M059J (cell line): ENCODE measurements around the gene PGBD1. TPM values are rescaled to one million over a fixed set of nuclear protein-coding genes. Genes with fewer than 3 reads are reported as not detected.

Experiments used
- DNase-seq: peaks from one replicate; pipeline ENCODE4 v3.0.0-alpha.2; 2012; ENCODE audit warnings: low read depth
- total RNA-seq: library from RNA; depleted of rRNA; stranded (reverse); fragments of >200 nt; shearing (Covaris generic); gene quantifications from 2 replicates; pipeline ENCODE4 v1.2.3, GENCODE V29; 2014; rRNA removed

The PGBD1 gene
- total RNA-seq, 1 experiment from 2014 or later: 10.5 TPM

GRCh38 chr6:28335564-28336283, 54.4 kb downstream of the PGBD1 start, which contains the start of gene ZSCAN31:
Gene ZSCAN31 (minus strand): TSS chr6:28336148. CDS start chr6:28329683, 6,465 bp downstream.
- peak; percentile 99 for DNase-seq

DNA sequence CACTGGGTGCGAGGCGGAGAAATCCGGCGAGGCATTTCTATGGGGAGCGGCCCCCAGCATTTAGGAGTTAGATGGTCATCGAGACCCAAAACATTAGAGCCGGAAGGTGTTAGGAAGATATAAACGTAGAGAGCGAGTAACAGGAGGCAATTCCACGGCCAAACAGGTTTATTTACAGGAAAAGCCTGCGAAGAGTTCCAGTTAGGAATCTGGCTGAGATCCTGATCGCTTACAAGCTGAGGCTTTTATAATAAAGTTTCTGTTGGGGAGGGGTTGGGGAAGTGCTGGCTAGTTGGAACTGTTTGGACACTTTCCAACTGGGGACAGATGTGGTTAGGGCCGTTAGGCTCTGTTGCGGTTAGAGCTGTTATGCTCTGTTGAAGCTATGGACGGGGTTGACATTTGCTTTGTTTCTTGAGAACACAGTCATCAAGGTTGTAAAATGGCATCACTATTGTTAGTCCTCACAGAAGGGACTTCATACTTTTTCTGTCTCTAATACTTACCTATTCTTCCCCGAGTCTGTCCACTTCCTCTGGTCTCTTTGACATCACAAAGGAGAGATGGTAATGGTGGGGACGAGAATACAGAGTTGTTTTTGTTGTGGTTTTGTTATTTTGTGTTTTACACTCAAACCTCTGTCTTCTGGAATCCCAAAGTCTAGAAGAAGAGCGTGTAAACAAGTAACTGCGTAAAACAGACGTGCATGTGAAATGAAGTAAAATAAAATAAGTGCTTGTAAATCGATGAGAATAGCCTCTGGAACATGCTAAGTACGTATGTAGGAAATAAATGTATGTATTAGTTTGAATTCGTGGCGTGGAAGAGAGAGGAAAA, 55.1 kb downstream of the PGBD1 start:
- peak; percentile 83 for DNase-seq

GRCh38 chr6:28337121-28337520, 55.7 kb downstream of the PGBD1 start:
- DNase-seq: no peak

DNA sequence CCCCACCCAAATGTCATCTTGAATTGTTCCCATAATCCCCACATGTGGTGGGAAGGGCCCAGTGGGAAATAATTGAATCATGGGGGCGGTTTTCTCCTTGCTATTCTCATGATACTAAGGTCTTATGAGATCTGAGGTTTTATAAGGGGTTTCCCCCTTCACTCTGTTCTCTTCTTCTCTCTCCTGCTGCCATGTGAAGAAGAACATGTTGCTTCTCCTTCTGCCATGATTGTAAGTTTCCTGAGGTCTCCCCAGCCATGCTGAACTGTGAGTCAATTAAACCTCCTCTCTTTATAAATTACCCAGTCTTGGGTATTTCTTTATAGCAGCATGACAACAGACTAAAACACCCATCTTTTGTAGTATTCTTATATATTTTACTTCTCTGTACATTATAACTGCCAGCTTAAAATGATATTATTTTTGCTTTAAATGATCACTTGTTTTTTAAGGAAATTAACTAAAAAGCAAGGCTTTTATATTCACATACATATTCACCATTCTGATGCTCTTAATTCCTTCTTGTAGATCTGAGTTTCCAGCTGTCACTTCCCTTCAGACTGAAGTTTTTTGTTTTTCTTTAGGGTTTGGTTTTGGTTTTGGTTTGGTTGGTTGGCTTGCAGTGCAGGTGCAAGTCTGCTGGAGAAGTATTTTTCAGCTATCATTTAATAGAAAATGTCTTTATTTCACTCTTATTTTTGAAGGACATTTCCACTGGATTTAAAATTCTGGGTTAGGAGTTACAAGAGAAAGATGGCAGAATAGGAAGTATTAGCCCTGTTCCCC, 59.1 kb downstream of the PGBD1 start:
- DNase-seq: no peak

DNA sequence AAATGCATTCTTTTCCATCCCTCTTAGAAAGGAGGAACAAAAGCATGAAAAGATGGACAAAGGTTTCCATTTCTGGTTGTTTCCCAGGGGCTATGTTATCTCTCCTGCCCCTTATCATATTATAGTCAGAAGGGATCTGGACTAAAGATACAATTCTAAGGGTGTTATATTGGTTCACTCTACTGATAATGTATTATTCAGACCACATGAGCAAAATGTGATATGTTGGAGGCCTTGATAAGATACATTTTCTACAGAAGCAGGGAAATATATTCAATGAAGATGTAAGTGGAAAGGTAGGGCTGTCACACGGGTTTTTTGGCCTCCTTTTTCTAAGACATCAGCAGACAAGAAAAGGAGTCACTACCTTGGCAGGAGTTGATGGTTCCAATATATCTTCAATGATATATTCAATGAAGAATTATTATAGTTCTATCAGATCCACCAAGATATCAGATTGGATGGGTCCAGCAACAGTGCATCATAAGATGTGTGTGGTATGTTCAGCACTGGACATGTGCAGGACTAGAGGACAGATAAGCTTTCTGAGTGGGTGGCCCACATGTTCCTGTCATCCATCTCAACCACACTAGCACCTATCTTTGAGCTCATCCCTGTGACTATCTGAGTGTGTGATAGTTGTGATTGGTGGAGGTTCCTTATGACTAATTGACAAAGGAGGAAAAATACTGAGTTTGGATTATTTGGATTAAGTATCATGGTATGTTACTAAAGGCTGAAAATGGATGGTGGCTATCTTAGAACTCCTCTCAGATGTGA, 62.7 kb downstream of the PGBD1 start:
- no peak for DNase-seq

DNA sequence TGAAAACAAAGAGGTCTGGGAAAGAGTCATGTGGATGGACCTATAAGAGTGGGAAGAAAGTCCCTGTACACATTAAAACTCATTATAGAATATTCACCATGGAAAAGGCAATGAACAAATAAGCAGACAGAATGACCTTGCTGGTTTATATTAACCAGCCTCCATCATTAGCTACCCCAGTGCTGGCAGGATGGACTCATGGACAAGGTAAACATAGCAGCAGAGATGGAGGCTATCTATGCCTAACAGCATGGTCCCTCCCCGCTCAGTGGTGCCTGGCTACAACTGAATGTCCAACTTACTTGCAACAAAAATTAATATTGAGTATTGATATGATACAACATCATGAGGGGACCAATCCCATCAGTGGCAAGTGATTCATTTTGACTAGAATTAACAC, 63.8 kb downstream of the PGBD1 start:
- DNase-seq: no peak

- no peak for DNase-seq
These were observed 65.7 kb downstream of the PGBD1 start for GRCh38 chr6:28347119-28347518.

GRCh38 chr6:28349344-28349891, 68.0 kb downstream of the PGBD1 start:
- DNase-seq: no peak

- peak; percentile 89 for DNase-seq
These were observed 68.7 kb downstream of the PGBD1 start, which contains the start of gene ZKSCAN3 for GRCh38 chr6:28349892-28350737. Gene ZKSCAN3 (plus strand): TSS chr6:28349947. CDS start chr6:28359587, 9,640 bp downstream.

GRCh38 chr6:28351087-28351486, 69.7 kb downstream of the PGBD1 start:
- DNase-seq: peak; percentile 13

DNA sequence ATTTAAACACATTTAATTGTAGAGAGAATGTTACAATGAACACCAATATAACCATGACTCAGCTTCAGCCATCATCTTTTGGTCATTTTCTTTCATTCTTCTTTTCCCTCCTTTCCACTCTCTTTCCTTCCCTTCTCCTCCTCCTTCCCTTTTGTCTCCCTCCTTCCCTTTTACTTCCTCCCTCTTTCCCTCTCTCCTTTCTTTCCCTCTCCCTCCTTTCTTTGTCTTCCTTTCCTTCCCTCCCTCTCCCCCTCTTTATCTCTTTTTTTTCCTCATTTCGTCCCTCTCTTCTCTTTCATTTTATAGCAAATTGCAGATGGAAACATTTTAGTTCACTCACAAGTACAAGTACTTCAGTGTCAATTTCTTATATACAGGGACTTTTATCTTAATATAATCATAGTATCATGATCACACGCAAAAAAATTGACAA, 70.1 kb downstream of the PGBD1 start:
- DNase-seq: no peak

Other genes with a start within 250 kb of the PGBD1 start
- gene ZNF165, start 201.0 kb upstream of the PGBD1 start, total RNA-seq: 0.89 and 1.6 TPM in 2 replicates
- gene ZSCAN16, start 157.0 kb upstream of the PGBD1 start, total RNA-seq: 1.9 and 7.8 TPM in 2 replicates
- gene ZKSCAN8, start 139.7 kb upstream of the PGBD1 start, total RNA-seq: 16.4 and 20.6 TPM in 2 replicates
- 18.1 and 26.9 TPM in 2 replicates for gene ZSCAN9, start 56.3 kb upstream of the PGBD1 start, total RNA-seq
- gene ZKSCAN4, start 29.3 kb upstream of the PGBD1 start, total RNA-seq: 3.7 and 11.5 TPM in 2 replicates
- gene NKAPL, start 22.3 kb upstream of the PGBD1 start, total RNA-seq: not detected in 2 replicates
- 18.0 and 30.6 TPM in 2 replicates for gene ZSCAN26, start 14.4 kb upstream of the PGBD1 start, total RNA-seq
- 19.7 and 20.4 TPM in 2 replicates for gene ZSCAN31, start 54.6 kb downstream of the PGBD1 start, total RNA-seq
- gene ZKSCAN3, start 68.4 kb downstream of the PGBD1 start, total RNA-seq: 4.6 and 8.1 TPM in 2 replicates
- 4.1 and 6.3 TPM in 2 replicates for gene ZSCAN12, start 118.2 kb downstream of the PGBD1 start, total RNA-seq
- 8.2 and 16.2 TPM in 2 replicates for gene ZSCAN23, start 161.9 kb downstream of the PGBD1 start, total RNA-seq
- not detected in 2 replicates for gene GPX6, start 234.2 kb downstream of the PGBD1 start, total RNA-seq
- not detected in 2 replicates for gene GPX5, start 244.3 kb downstream of the PGBD1 start, total RNA-seq